ENCODE results near the gene CTAGE6.
"Not testable (repeated sequence)": the region's sequence is repeated elsewhere in the genome, so short reads cannot be mapped to it uniquely, and the experiment has no call there.

- TF ChIP-seq CTCF, POLR2A (IDR thresholded peaks at IDR 0.05): not testable (repeated sequence)
Observed at GRCh38 chr7:143792633-143793032, 35.1 kb upstream of the CTAGE6 start.
